GM19099 (cell line): ENCODE measurements around the gene VWA1.

Experiments used
- POLR2A ChIP-seq: IDR thresholded peaks from 3 replicates; pipeline ENCODE4 v1.6.1; 2011; ENCODE audit warnings: low read depth; ENCODE audit not compliant: insufficient read length; ENCODE audit errors: extremely low read depth

Gene VWA1

DNA sequence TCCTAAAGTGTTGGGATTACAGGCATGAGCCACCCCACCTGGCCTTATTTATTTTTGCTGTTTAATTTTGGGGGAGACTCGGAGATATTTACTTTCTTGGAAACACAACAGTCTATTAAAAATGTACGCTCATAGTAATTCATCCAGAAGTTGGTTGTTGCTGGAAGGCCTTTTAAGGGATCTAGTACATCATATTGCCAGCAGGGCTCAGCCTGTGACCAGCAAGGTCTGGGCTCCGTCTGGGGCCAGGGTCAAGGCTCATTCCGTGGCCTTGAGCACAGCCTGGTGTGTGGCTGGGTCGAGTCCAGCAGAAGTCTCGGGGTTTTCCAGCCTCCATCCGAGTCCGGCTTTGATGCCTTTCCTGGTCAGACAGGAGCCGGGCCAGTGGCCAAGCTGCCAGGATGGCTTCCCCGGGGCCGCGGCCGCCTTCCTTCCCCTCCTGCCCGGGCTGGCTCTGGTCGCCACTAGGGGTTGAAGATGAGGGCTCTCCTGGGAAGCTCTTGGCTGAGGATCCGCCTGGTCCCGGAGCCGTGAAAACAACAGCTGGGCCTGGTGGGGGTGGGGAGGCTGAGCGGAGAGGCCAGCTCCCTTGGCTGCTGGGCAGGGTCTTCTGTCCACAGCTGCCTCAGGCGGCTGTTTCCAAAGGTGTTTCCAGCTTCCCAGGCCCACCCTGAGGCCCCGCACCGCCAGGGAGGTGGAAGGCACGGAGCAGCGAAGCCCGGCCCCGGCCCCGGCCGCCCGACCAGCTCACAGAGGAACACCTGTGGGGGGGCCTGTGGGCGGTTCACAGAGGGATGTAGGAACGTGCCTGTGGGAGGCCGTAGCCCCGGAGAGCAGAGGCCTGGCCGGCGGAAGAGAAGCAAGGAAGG, 5.1 kb upstream of the VWA1 start:
- no peak for TF ChIP-seq POLR2A

- TF ChIP-seq POLR2A, result no peak
These were observed 4.3 kb upstream of the VWA1 start for GRCh38 chr1:1430992-1431844.

DNA sequence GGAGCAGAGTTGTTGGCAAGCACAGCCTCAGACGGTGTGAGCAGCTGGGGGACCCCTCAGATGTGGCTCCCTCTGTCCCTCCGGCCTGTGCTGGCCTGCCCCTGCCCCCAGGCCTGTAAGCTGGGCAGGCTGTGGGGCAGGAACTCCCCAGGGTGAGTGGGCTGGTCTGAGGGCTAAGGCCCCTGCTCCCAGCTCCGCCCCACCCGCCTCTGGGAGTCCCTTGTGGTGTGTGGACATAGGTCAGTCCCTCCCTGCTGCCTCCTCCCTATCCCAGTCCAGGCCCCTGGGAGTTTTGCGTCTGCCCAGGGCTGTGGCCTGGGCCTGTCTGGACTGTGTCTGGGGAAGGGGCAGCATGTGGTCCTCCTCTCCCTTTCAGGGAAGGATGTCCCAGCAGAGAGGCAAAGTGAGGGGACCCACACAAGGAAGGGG, 3.6 kb upstream of the VWA1 start:
- TF ChIP-seq POLR2A, result no peak

GRCh38 chr1:1432274-1432950, 3.1 kb upstream of the VWA1 start:
- TF ChIP-seq POLR2A, result no peak

DNA sequence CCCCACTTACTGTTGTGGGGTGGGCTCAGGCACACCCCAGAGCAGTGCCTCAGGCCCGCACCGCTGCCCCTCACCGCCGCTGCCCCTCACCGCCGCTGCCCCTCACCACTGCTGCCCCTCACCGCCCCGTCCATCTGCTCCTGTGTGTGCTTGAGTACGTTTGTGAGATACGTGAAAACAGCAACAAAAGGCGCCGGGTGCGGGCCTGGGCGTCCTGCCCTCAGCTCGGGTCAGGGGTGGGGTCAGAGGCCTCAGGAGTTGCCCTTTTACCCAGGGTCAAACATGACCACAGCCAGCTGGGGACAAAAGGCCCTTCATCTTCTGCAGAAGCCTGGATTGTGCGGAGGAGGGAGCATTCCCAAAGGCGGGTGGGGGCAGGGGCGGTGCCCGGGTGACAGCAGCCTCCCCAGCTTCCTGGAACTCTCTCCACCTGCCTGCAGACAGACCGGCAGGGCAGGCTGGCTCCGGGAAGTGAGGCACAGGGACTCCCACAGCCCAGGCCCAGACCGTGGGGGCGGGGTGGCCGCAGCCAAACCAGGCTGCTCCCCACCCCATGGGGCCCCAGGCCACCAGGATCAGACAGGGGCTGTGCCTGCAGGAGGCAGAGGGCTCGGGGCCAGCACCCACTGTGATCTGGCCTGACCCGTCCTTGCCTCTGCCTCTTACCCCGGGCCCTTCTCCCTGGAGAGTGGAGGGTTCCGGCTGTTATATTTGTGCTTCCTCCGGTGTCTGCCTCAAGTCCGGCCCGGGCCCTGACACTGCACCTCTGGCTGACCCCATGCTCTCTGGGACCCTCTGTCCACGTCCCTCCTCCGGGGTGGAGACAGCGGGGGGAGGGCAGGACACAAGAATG, 2.3 kb upstream of the VWA1 start:
- no peak for TF ChIP-seq POLR2A

- no peak for TF ChIP-seq POLR2A
These were observed 1.7 kb upstream of the VWA1 start for GRCh38 chr1:1433804-1434130.

- no peak for TF ChIP-seq POLR2A
These were observed 1.2 kb upstream of the VWA1 start for GRCh38 chr1:1434131-1434823.

DNA sequence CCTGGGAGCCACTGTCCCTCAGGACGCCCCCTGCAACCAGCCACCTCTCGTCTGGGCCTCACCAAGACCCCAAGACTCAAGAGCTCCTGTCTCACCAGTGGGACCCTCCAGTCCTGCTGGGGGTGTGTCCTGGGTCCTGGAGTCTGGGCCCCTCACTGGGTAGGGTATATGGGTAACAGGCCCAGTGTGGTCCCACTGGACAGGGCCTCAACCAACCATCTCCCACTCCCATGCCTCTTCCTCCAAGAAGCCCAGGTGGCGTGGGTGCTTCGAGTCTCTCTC, 725 bp upstream of the VWA1 start:
- no peak for TF ChIP-seq POLR2A

GRCh38 chr1:1435911-1436629, 580 bp downstream of the VWA1 start:
- no peak for TF ChIP-seq POLR2A

- no peak for TF ChIP-seq POLR2A
These were observed 1.1 kb downstream of the VWA1 start for GRCh38 chr1:1436630-1437032.

DNA sequence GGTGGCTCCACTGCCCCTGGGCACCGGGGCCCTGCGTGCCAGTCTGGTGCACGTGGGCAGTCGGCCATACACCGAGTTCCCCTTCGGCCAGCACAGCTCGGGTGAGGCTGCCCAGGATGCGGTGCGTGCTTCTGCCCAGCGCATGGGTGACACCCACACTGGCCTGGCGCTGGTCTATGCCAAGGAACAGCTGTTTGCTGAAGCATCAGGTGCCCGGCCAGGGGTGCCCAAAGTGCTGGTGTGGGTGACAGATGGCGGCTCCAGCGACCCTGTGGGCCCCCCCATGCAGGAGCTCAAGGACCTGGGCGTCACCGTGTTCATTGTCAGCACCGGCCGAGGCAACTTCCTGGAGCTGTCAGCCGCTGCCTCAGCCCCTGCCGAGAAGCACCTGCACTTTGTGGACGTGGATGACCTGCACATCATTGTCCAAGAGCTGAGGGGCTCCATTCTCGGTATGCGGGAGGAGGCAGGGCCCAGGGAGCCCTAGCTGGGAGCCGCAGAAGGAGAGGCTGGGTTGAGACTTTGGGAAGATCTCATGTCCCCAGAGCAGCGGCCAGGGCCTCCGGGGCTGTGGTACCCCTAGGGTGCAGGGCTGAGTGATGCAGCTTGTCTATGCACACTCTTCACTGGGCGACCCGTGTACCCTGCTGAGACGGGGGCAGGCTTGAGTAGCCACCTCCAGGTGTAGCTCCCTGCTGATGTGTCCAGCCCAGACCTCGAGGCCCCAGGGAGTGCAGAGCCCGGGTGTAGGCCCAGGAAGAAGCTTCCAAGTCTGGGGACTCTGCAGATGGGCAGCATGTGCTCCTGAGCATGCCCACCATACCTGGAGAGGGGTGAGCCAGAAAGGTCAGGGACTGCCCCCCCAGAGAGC, 1.8 kb downstream of the VWA1 start:
- no peak for TF ChIP-seq POLR2A

DNA sequence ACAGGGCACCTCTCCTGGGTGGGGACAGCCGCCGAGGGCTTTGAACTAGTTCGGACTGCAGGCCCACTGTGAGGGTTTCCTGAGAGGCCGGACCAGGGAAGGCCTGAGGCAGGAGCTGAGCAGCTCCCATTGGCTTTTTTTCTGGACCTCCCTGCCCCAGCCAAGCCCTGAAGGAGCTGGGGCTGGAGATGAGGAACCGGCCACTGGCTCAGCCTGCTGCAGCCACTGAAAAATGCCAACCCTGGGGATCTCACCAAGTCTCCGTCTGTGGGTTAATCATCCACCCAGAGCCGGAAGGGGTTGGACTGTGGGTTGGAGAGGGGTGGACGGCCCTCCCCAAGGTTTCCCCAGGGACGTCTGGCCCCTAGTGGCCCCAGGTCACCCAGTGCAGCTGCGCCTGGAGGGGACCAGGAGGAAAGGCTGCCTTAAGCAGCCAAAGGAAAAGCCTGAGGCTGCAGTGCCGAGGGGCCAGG, 2.5 kb downstream of the VWA1 start:
- TF ChIP-seq POLR2A, result peak; percentile 67
